Measurements from ENCODE around the gene TMTC3. TPM values are rescaled to one million over a fixed set of nuclear protein-coding genes. Genes with fewer than 3 reads are reported as not detected.

The TMTC3 gene
- polyA plus RNA-seq, 2 of the 4 experiments (the other 2 are of a cell fraction) = 12.0 to 34.9 TPM

GRCh38 chr12:88166179-88166578 is 24.1 kb downstream of the TMTC3 start:
- ChIA-PET CTCF (interaction anchor here (0.7 kb wide), 1 partner anchor 461 kb away, joined by 3 read pairs; no protein-coding TSS in a partner anchor), POLR2A (no interaction called here)
- Histone ChIP-seq H3K9me3 (no peaks in the 10 kb centered on the region), H3K4me1 (no peaks in the 10 kb centered on the region), H3K4me3 (no peak overlapping the region), H3K4me2 (no peak overlapping the region), H3K27ac (no peak overlapping the region)
- TF ChIP-seq POLR2A (IDR thresholded peaks at IDR 0.05; ENCODE audit: low read length) = no peak
- TF ChIP-seq POLR2AphosphoS2 (conservative IDR thresholded peaks at IDR 0.05; ENCODE audit: low read length) = no peak
- no peak for TF ChIP-seq NFE2L2 (conservative IDR thresholded peaks at IDR 0.05; ENCODE audit: low read length)
- TF ChIP-seq E2F6 (IDR thresholded peaks at IDR 0.05; ENCODE audit: borderline replicate concordance, low read depth) = no peak
- TF ChIP-seq NR3C1 (IDR thresholded peaks at IDR 0.05) = no peak
- TF ChIP-seq ZC3H11A (IDR thresholded peaks at IDR 0.05) = no peak
- no peak for TF ChIP-seq HOXB13 (CRISPR knock-in tag; IDR thresholded peaks at IDR 0.05; ENCODE audit: low read depth)
- TF ChIP-seq CHD4 (IDR thresholded peaks at IDR 0.05; ENCODE audit: borderline replicate concordance) = no peak
- TF ChIP-seq JUN (IDR thresholded peaks at IDR 0.05) = no peak
- no peak for TF ChIP-seq HMGXB4 (CRISPR knock-in tag; IDR thresholded peaks at IDR 0.05; ENCODE audit: borderline replicate concordance)
- no peak for TF ChIP-seq KDM1A (IDR thresholded peaks at IDR 0.05; ENCODE audit: low read depth)
- TF ChIP-seq ESRRA (IDR thresholded peaks at IDR 0.05; ENCODE audit: borderline replicate concordance, low read length) = no peak
- no peak for TF ChIP-seq FOXS1 (CRISPR knock-in tag; IDR thresholded peaks at IDR 0.05)
- no peak for TF ChIP-seq HEYL (CRISPR knock-in tag; IDR thresholded peaks at IDR 0.05)
- TF ChIP-seq CTCF (IDR thresholded peaks at IDR 0.05) = no peak
- no peak for TF ChIP-seq FOSB (CRISPR knock-in tag; IDR thresholded peaks at IDR 0.05)
- no peak for TF ChIP-seq GATA3 (IDR thresholded peaks at IDR 0.05; ENCODE audit: borderline replicate concordance)
- TF ChIP-seq CEBPB (IDR thresholded peaks at IDR 0.05) = no peak
- 82% methylated on average over 1 of the region's 1 CpG for WGBS (ENCODE audit: missing lambda C conversion rate)
- FAIRE-seq (no peak), ATAC-seq (no peak), DNase-seq (ENCODE audit: low read depth in 1 of 2, low spot score in 1 of 2) (no peak)

- Histone ChIP-seq H3K4me3 (no peak overlapping the region), H3K9me3 (no peaks in the 10 kb centered on the region), H3K4me1 (no peaks in the 10 kb centered on the region), H3K4me2 (no peak overlapping the region), H3K27ac (no peak overlapping the region)
- FAIRE-seq (peak; percentile 84), DNase-seq (ENCODE audit: low read depth in 1 of 2, low spot score in 1 of 2) (no peak), ATAC-seq (no peak)
- TF ChIP-seq ZFP36 (IDR thresholded peaks at IDR 0.05; ENCODE audit: borderline replicate concordance, partially characterized antibody) (no peak), JUNB (IDR thresholded peaks at IDR 0.05) (no peak), EHMT2 (IDR thresholded peaks at IDR 0.05; ENCODE audit: low read depth) (no peak), HOXB13 (CRISPR knock-in tag; IDR thresholded peaks at IDR 0.05; ENCODE audit: low read depth) (no peak), HMGXB4 (CRISPR knock-in tag; IDR thresholded peaks at IDR 0.05; ENCODE audit: borderline replicate concordance) (no peak), USF2 (IDR thresholded peaks at IDR 0.05) (no peak), CHD2 (IDR thresholded peaks at IDR 0.05; ENCODE audit: low read length, partially characterized antibody) (no peak), ESRRA (IDR thresholded peaks at IDR 0.05; ENCODE audit: borderline replicate concordance, low read length) (no peak), REST (IDR thresholded peaks at IDR 0.05) (no peak), RAD21 (conservative IDR thresholded peaks at IDR 0.05 in 1 of 2, IDR thresholded peaks at IDR 0.05 in 1 of 2) (no peak)
- POLR2A ChIA-PET = no interaction called here
- CTCF ChIA-PET = no interaction called here
- 89% methylated on average over 2 of the region's 2 CpGs for WGBS (ENCODE audit: missing lambda C conversion rate)
These were observed 25.3 kb downstream of the TMTC3 start for GRCh38 chr12:88167384-88167783.

Measured in A549 (cell line).